ENCODE measurements around the gene RRAGD.

- TF ChIP-seq CTCF (IDR thresholded peaks at IDR 0.05) (no peak), POLR2A (IDR thresholded peaks at IDR 0.05) (no peak)
These were observed 23.2 kb downstream of the RRAGD start for GRCh38 chr6:89388846-89389245.

Data from heart left ventricle (tissue), 13 donors.